H1 (cell line): ENCODE measurements around the gene C22orf31. TPM values are rescaled to one million over a fixed set of nuclear protein-coding genes. Genes with fewer than 3 reads are reported as not detected.

Experiments used
- CTCF ChIA-PET: fragments of 300-600 bp; sonication (Branson Sonifier 250); formaldehyde crosslinking; loops from one replicate; lab custom pipeline; 2021; ENCODE audit not compliant: partially characterized antibody; lab: Charles Lee
- POLR2A ChIA-PET: fragments of 300-600 bp; sonication (Branson Sonifier 250); formaldehyde crosslinking; loops from one replicate; lab custom pipeline; 2021; ENCODE audit warnings: inconsistent platforms; ENCODE audit not compliant: partially characterized antibody; lab: Charles Lee
- DNase-seq, 2 experiments: peaks; one replicate each; pipeline versions ENCODE4 v3.0.0 to v3.0.0-alpha.2; 2010 to 2022; ENCODE audit warnings: low spot score in 2 of 2, low read depth in 1 of 2, mixed read lengths in 1 of 2
- FAIRE-seq: peaks from 2 replicates; lab custom pipeline; 2011; peaks lifted over from hg19 to GRCh38; lab: Jason Lieb, UNC
- H2AFZ ChIP-seq: 2 replicates; pipeline ENCODE4 v1.8.1; 2012; ENCODE audit warnings: low read length, inconsistent platforms
- H2AK5ac ChIP-seq: 2 replicates; pipeline ENCODE4 v1.6.1; 2013; ENCODE audit warnings: low read depth, low read length
- H2BK120ac ChIP-seq: replicated peaks from 2 replicates; pipeline ENCODE3; 2013; ENCODE audit warnings: low read depth, low read length, inconsistent platforms
- H2BK12ac ChIP-seq: 2 replicates; pipeline ENCODE4 v1.6.1; 2013; ENCODE audit warnings: low read depth, low read length
- H2BK15ac ChIP-seq: 2 replicates; pipeline ENCODE4 v1.6.1; 2013; ENCODE audit warnings: low read length
- H2BK20ac ChIP-seq: 2 replicates; pipeline ENCODE4 v1.6.1; 2013; ENCODE audit warnings: low read length
- H2BK5ac ChIP-seq: 2 replicates; pipeline ENCODE4 v1.6.1; 2013; ENCODE audit warnings: low read depth, low read length
- H3K14ac ChIP-seq: 2 replicates; pipeline ENCODE4 v1.6.1; 2013; ENCODE audit warnings: inconsistent platforms; ENCODE audit not compliant: insufficient read length
- H3K18ac ChIP-seq: 2 replicates; pipeline ENCODE4 v1.6.1; 2013; ENCODE audit warnings: low read length; ENCODE audit errors: extremely low read depth
- H3K23ac ChIP-seq: 2 replicates; pipeline ENCODE4 v1.6.1; 2013; ENCODE audit warnings: inconsistent platforms; ENCODE audit not compliant: insufficient read length
- H3K23me2 ChIP-seq: 2 replicates; pipeline ENCODE4 v1.6.1; 2013; ENCODE audit warnings: low read depth, low read length
- H3K27ac ChIP-seq: 2 replicates; pipeline ENCODE4 v1.6.1; 2011; ENCODE audit warnings: low read depth, low read length, inconsistent platforms
- H3K27me3 ChIP-seq, 4 experiments: replicated peaks in 1 of 4; 1 replicate in 1 of 4; 2 replicates in 3 of 4; pipeline versions ENCODE4 v1.6.1 to v1.8.1; 2011 to 2013; ENCODE audit warnings: low read length in 3 of 4, mild to moderate bottlenecking in 3 of 4, inconsistent platforms in 2 of 4, mixed read lengths in 2 of 4, moderate library complexity in 1 of 4; ENCODE audit not compliant: control insufficient read depth in 3 of 4, insufficient read depth in 3 of 4; ENCODE audit errors: extremely low read depth in 1 of 4
- H3K36me3 ChIP-seq, 4 experiments: 2 replicates each; pipeline versions ENCODE4 v1.6.1 to v1.8.1; 2011 to 2013; ENCODE audit warnings: mild to moderate bottlenecking in 4 of 4, low read length in 3 of 4, moderate library complexity in 2 of 4, control low read depth in 1 of 4, inconsistent platforms in 1 of 4; ENCODE audit not compliant: insufficient read depth in 4 of 4, control insufficient read depth in 2 of 4
- H3K4ac ChIP-seq: replicated peaks from 2 replicates; pipeline ENCODE3; 2013; ENCODE audit warnings: low read length, low read depth, mixed read lengths, inconsistent platforms; ENCODE audit not compliant: insufficient read length
- H3K4me1 ChIP-seq, 4 experiments: replicated peaks in 1 of 4; 1 replicate in 1 of 4; 2 replicates in 3 of 4; pipeline versions ENCODE4 v1.6.1 to v1.8.1; 2011 to 2013; ENCODE audit warnings: low read length in 3 of 4, inconsistent platforms in 2 of 4, mixed read lengths in 1 of 4; ENCODE audit not compliant: insufficient read depth in 4 of 4, control insufficient read depth in 3 of 4
- H3K4me2 ChIP-seq, 2 experiments: 2 replicates each; pipeline versions ENCODE4 v1.6.1 to v1.8.1; 2011 to 2013; ENCODE audit warnings: low read depth in 2 of 2, low read length in 2 of 2, control low read depth in 1 of 2, inconsistent platforms in 1 of 2, mild to moderate bottlenecking in 1 of 2; ENCODE audit not compliant: insufficient read depth in 1 of 2
- H3K4me3 ChIP-seq, 4 experiments: fragments of 200-600, 300-600 bp in 1 of 4; sonication (generic), shearing (Covaris generic), sonication (Bioruptor Twin) in 1 of 4; 2 replicates each; pipeline versions ENCODE4 v1.5.1 to v1.8.1; 2011 to 2016; ENCODE audit warnings: low read length in 4 of 4, low read depth in 3 of 4, control low read depth in 2 of 4, inconsistent platforms in 2 of 4, mild to moderate bottlenecking in 2 of 4, mixed read lengths in 1 of 4, moderate library complexity in 1 of 4; ENCODE audit not compliant: insufficient read depth in 2 of 4; ENCODE audit errors: extremely low read depth in 1 of 4
- H3K56ac ChIP-seq: replicated peaks from 2 replicates; pipeline ENCODE3; 2013; ENCODE audit warnings: low read depth, mild to moderate bottlenecking, mixed read lengths, low read length, inconsistent platforms; ENCODE audit not compliant: insufficient read length
- H3K79me1 ChIP-seq: 2 replicates; pipeline ENCODE4 v1.6.1; 2013; ENCODE audit warnings: low read depth, low read length, control low read depth
- H3K79me2 ChIP-seq, 2 experiments: 2 replicates each; pipeline versions ENCODE4 v1.6.1 to v1.8.1; 2012 to 2013; ENCODE audit warnings: low read length in 2 of 2, mild to moderate bottlenecking in 2 of 2, inconsistent platforms in 1 of 2; ENCODE audit not compliant: insufficient read depth in 2 of 2, control insufficient read depth in 1 of 2
- H3K9ac ChIP-seq, 4 experiments: replicated peaks in 1 of 4; 1 replicate in 1 of 4; 2 replicates in 3 of 4; pipeline versions ENCODE4 v1.6.1 to v1.8.1; 2011 to 2013; ENCODE audit warnings: low read depth in 3 of 4, low read length in 3 of 4, control low read depth in 2 of 4, mild to moderate bottlenecking in 2 of 4, moderate library complexity in 2 of 4, inconsistent platforms in 1 of 4; ENCODE audit errors: extremely low read depth in 1 of 4
- H3K9me3 ChIP-seq, 2 experiments: 2 replicates each; pipeline versions ENCODE4 v1.6.1 to v1.8.1; 2012 to 2013; ENCODE audit warnings: mild to moderate bottlenecking in 2 of 2, moderate library complexity in 2 of 2, control low read depth in 1 of 2, inconsistent platforms in 1 of 2, low read depth in 1 of 2, low read length in 1 of 2, mixed read lengths in 1 of 2; ENCODE audit not compliant: insufficient read depth in 2 of 2
- H4K20me1 ChIP-seq, 2 experiments: replicated peaks in 1 of 2; 2 replicates each; pipeline versions ENCODE3 to v1.8.1; 2011 to 2013; ENCODE audit warnings: inconsistent platforms in 2 of 2, low read length in 2 of 2, mild to moderate bottlenecking in 1 of 2; ENCODE audit not compliant: insufficient read depth in 2 of 2, control insufficient read depth in 1 of 2
- H4K5ac ChIP-seq: 2 replicates; pipeline ENCODE4 v1.6.1; 2013; ENCODE audit warnings: low read length, low read depth, mixed read lengths, inconsistent platforms; ENCODE audit not compliant: insufficient read length
- H4K8ac ChIP-seq: 2 replicates; pipeline ENCODE4 v1.8.0; 2013; ENCODE audit warnings: mild to moderate bottlenecking, moderate library complexity, low read length, inconsistent platforms; ENCODE audit not compliant: insufficient read depth; ENCODE audit errors: extremely low read depth
- H4K91ac ChIP-seq: replicated peaks from 2 replicates; pipeline ENCODE3; 2013; ENCODE audit warnings: low read length, mixed read lengths, inconsistent platforms; ENCODE audit not compliant: insufficient read length
- ASH2L ChIP-seq: fragments of 200-600, 300-600 bp; sonication (generic); IDR thresholded peaks from one replicate; pipeline ENCODE4 v1.7.1; 2017; ENCODE audit warnings: low read length
- E2F6 ChIP-seq: IDR thresholded peaks from 2 replicates; pipeline ENCODE4 v1.6.1; 2012; ENCODE audit warnings: inconsistent platforms
- PHF8 ChIP-seq: fragments of 200-600 bp; sonication (generic); conservative IDR thresholded peaks from 2 replicates; pipeline ENCODE4 v1.7.1; 2012; ENCODE audit warnings: low read depth, mild to moderate bottlenecking, inconsistent platforms, low read length, moderate library complexity
- POLR2AphosphoS5 ChIP-seq: IDR thresholded peaks from 2 replicates; pipeline ENCODE4 v1.6.1; 2011; ENCODE audit warnings: low read depth, low read length
- TAF1 ChIP-seq: IDR thresholded peaks from 2 replicates; pipeline ENCODE4 v1.6.1; 2011; ENCODE audit warnings: mild to moderate bottlenecking, low read depth, low read length
- TAF7 ChIP-seq: optimal IDR thresholded peaks from 2 replicates; pipeline ENCODE3; 2011; ENCODE audit warnings: low read depth, mild to moderate bottlenecking, inconsistent platforms, low read length, moderate library complexity, borderline replicate concordance
- WGBS, 2 experiments: shearing (Covaris generic) in 1 of 2; methylation state at CpG; one replicate each; pipeline versions ENCODE4 v1.1.6 to v1.1.7; 2013 to 2015; ENCODE audit warnings: low lambda C conversion rate in 2 of 2, mixed read lengths in 2 of 2, inconsistent platforms in 1 of 2, low coverage in 1 of 2, missing lambda C conversion rate in 1 of 2; ENCODE audit not compliant: insufficient replicate concordance in 2 of 2, insufficient coverage in 1 of 2, insufficient read length in 1 of 2; ENCODE audit errors: extremely low coverage in 1 of 2, missing lambda C conversion rate in 1 of 2; 5-methylcytosine and 5-hydroxymethylcytosine counted together
- polyA plus RNA-seq, 7 experiments: library from polyadenylated mRNA; depleted of rRNA in 3 of 7; stranded (reverse) in 5 of 7; unstranded in 2 of 7; fragments of >200 nt in 5 of 7; fragments of 200-250 nt in 2 of 7; gene quantifications; 1 replicate in 5 of 7; 2 replicates in 1 of 7; 4 replicates in 1 of 7; pipeline versions ENCODE4 v1.2.1 to v1.2.3, GENCODE V29; 2011 to 2013; ENCODE audit warnings: missing spikeins in 2 of 7, mixed read lengths in 2 of 7
- total RNA-seq: library from RNA; stranded (reverse); fragmentation: NEBNext Ultra II Directional; extraction: Animal tissue kit (Norgen Biotek cat#: 25700); gene quantifications from 2 replicates; pipeline ENCODE4 v1.2.1, GENCODE V29; 2021
- TF ChIP-seq, protein P1 (sequence below): IDR thresholded peaks from 2 replicates; pipeline ENCODE4 v1.6.1; 2012; ENCODE audit warnings: low read length, inconsistent platforms

The C22orf31 gene
- total and polyA plus RNA-seq, 2 of the 8 experiments (the other 6 are each of a cell fraction or from before 2014, with no cell fraction given): not detected

- FAIRE-seq: peak; percentile 45
- H3K9ac ChIP-seq: peak overlapping the region in 2 of 4 experiments; percentile 9 to 14; a peak in 1 of 7 replicates
- TF ChIP-seq E2F6: peak; percentile 69
- TF ChIP-seq TAF7: peak; percentile 3
- no peak for TF ChIP-seq PHF8
- TF ChIP-seq ASH2L: no peak
- peak; percentile 24; the same call in 1 of the 2 replicates for TF ChIP-seq TAF1
- TF ChIP-seq, protein P1, sequence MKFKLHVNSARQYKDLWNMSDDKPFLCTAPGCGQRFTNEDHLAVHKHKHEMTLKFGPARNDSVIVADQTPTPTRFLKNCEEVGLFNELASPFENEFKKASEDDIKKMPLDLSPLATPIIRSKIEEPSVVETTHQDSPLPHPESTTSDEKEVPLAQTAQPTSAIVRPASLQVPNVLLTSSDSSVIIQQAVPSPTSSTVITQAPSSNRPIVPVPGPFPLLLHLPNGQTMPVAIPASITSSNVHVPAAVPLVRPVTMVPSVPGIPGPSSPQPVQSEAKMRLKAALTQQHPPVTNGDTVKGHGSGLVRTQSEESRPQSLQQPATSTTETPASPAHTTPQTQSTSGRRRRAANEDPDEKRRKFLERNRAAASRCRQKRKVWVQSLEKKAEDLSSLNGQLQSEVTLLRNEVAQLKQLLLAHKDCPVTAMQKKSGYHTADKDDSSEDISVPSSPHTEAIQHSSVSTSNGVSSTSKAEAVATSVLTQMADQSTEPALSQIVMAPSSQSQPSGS: peak; percentile 79; the same call in 1 of the 2 replicates
- no peak for TF ChIP-seq POLR2AphosphoS5
Observed at GRCh38 chr22:29031227-29032011, 30.2 kb downstream of the C22orf31 start.

More at GRCh38 chr22:29031227-29032011, 30.2 kb downstream of the C22orf31 start:
- Histone ChIP-seq H2BK12ac (peak overlapping the region; percentile 95), H4K91ac (peak overlapping the region; percentile 48), H3K4ac (peak overlapping the region; percentile 17), H3K14ac (no peak overlapping the region), H3K4me3 (peak overlapping the region in 2 of 4 experiments; percentile 11 to 59; a peak in 3 of 8 replicates), H4K8ac (0 out of 2 replicates have a peak overlapping the region, but pooled peaks have one; percentile 7), H3K9me3 (no peaks in the 10 kb centered on the region), H3K79me1 (peaks cover 16% of the 10 kb centered on the region), H2AFZ (no peak overlapping the region), H4K20me1 (no peaks in the 10 kb centered on the region), H2BK20ac (peak overlapping the region; percentile 82; the same call in 1 of the 2 replicates), H3K23me2 (peaks cover 5% of the 10 kb centered on the region), H3K27ac (0 out of 2 replicates have a peak overlapping the region, but pooled peaks have one; percentile 35), H3K18ac (peak overlapping the region; percentile 85), H4K5ac (peak overlapping the region; percentile 35), H3K4me2 (peak overlapping the region; percentile 66 to 80), H3K79me2 (peaks cover 0 to 30% of the 10 kb centered on the region in 2 experiments; a peak in 2 of 4 replicates), H3K4me1 (peaks cover 11 to 20% (median 15%) of the 10 kb centered on the region in 4 experiments), H3K23ac (no peak overlapping the region), H2BK15ac (peak overlapping the region; percentile 92), H3K27me3 (no peaks in the 10 kb centered on the region), H2BK120ac (no peak overlapping the region), H2BK5ac (peak overlapping the region; percentile 87; the same call in 1 of the 2 replicates), H3K36me3 (0 out of 8 replicates have a peak, but pooled peaks cover 0 to 2% (median 0%) of the 10 kb centered on the region in 4 experiments), H2AK5ac (peak overlapping the region; percentile 95), H3K56ac (no peak overlapping the region)
- peak; percentile 47 to 60 for DNase-seq
- WGBS, 2 experiments: 58% methylated on average over 18 of the region's 18 CpGs; no CpG with 5 or more reads in 1 of the 2 experiments
- ChIA-PET POLR2A (interaction anchor here (0.5 to 3.4 kb wide), 14 partner anchors 8 to 148 kb away, joined by 3 to 16 read pairs (median 3); partner anchors contain the start of gene ZNRF3), CTCF (interaction anchor here (0.5 to 7.1 kb wide), 17 partner anchors 9 to 178 kb away, joined by 3 to 37 read pairs (median 3); no protein-coding TSS in a partner anchor)
